ENCODE measurements around the gene SDK2.

GRCh38 chr17:73334771-73335513 is 309.3 kb downstream of the SDK2 start:
- TF ChIP-seq POLR2AphosphoS5 (IDR thresholded peaks at IDR 0.05; ENCODE audit: low read depth, low read length) (no peak), SIN3A (IDR thresholded peaks at IDR 0.05; ENCODE audit: borderline replicate concordance, insufficient read depth, low read length) (no peak), REST (IDR thresholded peaks at IDR 0.05; ENCODE audit: insufficient read depth in 1 of 2, low read depth in 2 of 2, low read length in 2 of 2) (no peak), FOXP2 (optimal IDR thresholded peaks at IDR 0.05; ENCODE audit: borderline replicate concordance, extremely low read depth, extremely low read length, insufficient read depth) (no peak), TAF1 (IDR thresholded peaks at IDR 0.05; ENCODE audit: borderline replicate concordance, insufficient read depth, low read length) (no peak)
